Activated CD8-positive, alpha-beta T cell treated with anti-CD3 and anti-CD28 coated beads for 36 hours (primary cell): ENCODE measurements around the gene ANXA6. TPM values are rescaled to one million over a fixed set of nuclear protein-coding genes. Genes with fewer than 3 reads are reported as not detected.

Experiments
- ATAC-seq: fragments of 200-7000 bp; cut with Tn5 transposase; one replicate; pipeline ENCODE4 v1.10.0; 2021; ENCODE audit warnings: mild to moderate bottlenecking, moderate library complexity
- CTCF ChIA-PET: fragments of 350-600 bp; sonication (Branson Sonifier 250); formaldehyde crosslinking; loops from one replicate; lab custom pipeline; 2021; ENCODE audit warnings: antibody characterized with exemption; lab: Charles Lee
- POLR2A ChIA-PET: fragments of 350-600 bp; sonication (Branson Sonifier 250); formaldehyde crosslinking; loops from one replicate; lab custom pipeline; 2021; ENCODE audit warnings: antibody characterized with exemption; lab: Charles Lee
- DNase-seq: peaks from one replicate; pipeline ENCODE4 v3.0.0-alpha.2; 2020
- H3K27ac Mint-ChIP-seq: one replicate; pipeline ENCODE4 v1.8.0; 2021; ENCODE audit warnings: mild to moderate bottlenecking, mixed read lengths
- H3K27me3 Mint-ChIP-seq: one replicate; pipeline ENCODE4 v1.8.0; 2021; ENCODE audit warnings: mixed read lengths
- H3K36me3 Mint-ChIP-seq: one replicate; pipeline ENCODE4 v1.8.0; 2021; ENCODE audit warnings: low read depth, mixed read lengths
- H3K4me1 Mint-ChIP-seq: one replicate; pipeline ENCODE4 v1.8.0; 2021; ENCODE audit warnings: low read depth, mixed read lengths
- H3K4me3 Mint-ChIP-seq: one replicate; pipeline ENCODE4 v1.8.0; 2021; ENCODE audit warnings: mild to moderate bottlenecking, moderate library complexity, mixed read lengths
- H3K9me3 Mint-ChIP-seq: one replicate; pipeline ENCODE4 v1.8.0; 2021; ENCODE audit warnings: mixed read lengths
- CTCF ChIP-seq: fragments of 200-600 bp; IDR thresholded peaks from one replicate; pipeline ENCODE4 v1.8.0; 2022; ENCODE audit warnings: antibody characterized with exemption, mild to moderate bottlenecking
- intact Hi-C: fragments of 100-400 bp; cut with micrococcal nuclease; formaldehyde crosslinking; loops from one replicate; pipeline ENCODE4 v1.10.0; 2022
- total RNA-seq, 2 experiments: library from RNA; stranded (reverse); gene quantifications; one replicate each; pipeline ENCODE4 v1.2.3, GENCODE V29; 2021

ANXA6 gene
- total RNA-seq, 2 experiments from 2014 or later: 328 to 336 TPM

- no peak for DNase-seq
- H3K27ac Mint-ChIP-seq: no peak overlapping the region
These were observed 49.0 kb downstream of the ANXA6 start for GRCh38 chr5:151108566-151108965.

GRCh38 chr5:151107738-151108520 lies 49.6 kb downstream of the ANXA6 start:
- no peak for DNase-seq
- Mint-ChIP-seq H3K9me3 (no peaks in the 10 kb centered on the region), H3K36me3 (peaks cover 57% of the 10 kb centered on the region)

More at GRCh38 chr5:151108566-151108965, 49.0 kb downstream of the ANXA6 start:
- ChIA-PET POLR2A (interaction anchor here (1.1 kb wide), 1 partner anchor 13 kb away, joined by 3 read pairs; no protein-coding TSS in a partner anchor), CTCF (interaction anchor here (1.5 to 16.0 kb wide), 3 partner anchors 17 to 57 kb away, joined by 6 to 478 read pairs (median 19); no protein-coding TSS in a partner anchor)
- H3K36me3 Mint-ChIP-seq: peaks cover 57% of the 10 kb centered on the region
- no peak for TF ChIP-seq CTCF
- H3K4me3 Mint-ChIP-seq: no peak overlapping the region
- H3K4me1 Mint-ChIP-seq: peaks cover under 1% of the 10 kb centered on the region
- H3K27me3 Mint-ChIP-seq: no peaks in the 10 kb centered on the region
- intact Hi-C loops: no loop called here
- no peaks in the 10 kb centered on the region for H3K9me3 Mint-ChIP-seq
- no peak for ATAC-seq

GRCh38 chr5:151107084-151107483 lies 50.5 kb downstream of the ANXA6 start:
- H3K4me1 Mint-ChIP-seq: no peaks in the 10 kb centered on the region
- POLR2A ChIA-PET: no interaction called here
- H3K27me3 Mint-ChIP-seq: no peaks in the 10 kb centered on the region
- H3K36me3 Mint-ChIP-seq: peaks cover 57% of the 10 kb centered on the region
- no peak for TF ChIP-seq CTCF
- no peak overlapping the region for H3K4me3 Mint-ChIP-seq
- H3K27ac Mint-ChIP-seq: no peak overlapping the region
- no peaks in the 10 kb centered on the region for H3K9me3 Mint-ChIP-seq
- CTCF ChIA-PET: interaction anchor here (0.9 to 16.0 kb wide), 5 partner anchors 8 to 59 kb away, joined by 3 to 478 read pairs (median 19); no protein-coding TSS in a partner anchor
- ATAC-seq (no peak), DNase-seq (no peak)
- intact Hi-C loops: no loop called here

More at GRCh38 chr5:151107738-151108520, 49.6 kb downstream of the ANXA6 start:
- Mint-ChIP-seq H3K4me3 (no peak overlapping the region), H3K27me3 (no peaks in the 10 kb centered on the region), H3K4me1 (no peaks in the 10 kb centered on the region), H3K27ac (no peak overlapping the region)
- no peak for TF ChIP-seq CTCF
- intact Hi-C loops: no loop called here
- ATAC-seq: no peak
- CTCF ChIA-PET: interaction anchor here (0.9 to 16.0 kb wide), 6 partner anchors 8 to 58 kb away, joined by 3 to 478 read pairs (median 12); no protein-coding TSS in a partner anchor
- POLR2A ChIA-PET: interaction anchor here (1.1 kb wide), 1 partner anchor 12 kb away, joined by 3 read pairs; no protein-coding TSS in a partner anchor

GRCh38 chr5:151106509-151106908 lies 51.1 kb downstream of the ANXA6 start:
- POLR2A ChIA-PET: no interaction called here
- H3K4me1 Mint-ChIP-seq: no peaks in the 10 kb centered on the region
- no peaks in the 10 kb centered on the region for H3K9me3 Mint-ChIP-seq
- H3K4me3 Mint-ChIP-seq: no peak overlapping the region
- ATAC-seq: no peak
- no peaks in the 10 kb centered on the region for H3K27me3 Mint-ChIP-seq
- intact Hi-C loops: no loop called here
- CTCF ChIA-PET: interaction anchor here (1.8 to 16.0 kb wide), 3 partner anchors 9 to 59 kb away, joined by 4 to 478 read pairs (median 40); no protein-coding TSS in a partner anchor
- TF ChIP-seq CTCF: no peak
- peak overlapping the region; percentile 31 for H3K27ac Mint-ChIP-seq
- peaks cover 63% of the 10 kb centered on the region for H3K36me3 Mint-ChIP-seq
- DNase-seq: no peak

- ChIA-PET CTCF (interaction anchor here (1.9 to 16.0 kb wide), 3 partner anchors 9 to 52 kb away, joined by 4 to 478 read pairs (median 40); partner anchors contain the start of gene TNIP1), POLR2A (no interaction called here)
- Mint-ChIP-seq H3K4me1 (no peaks in the 10 kb centered on the region), H3K4me3 (no peak overlapping the region), H3K9me3 (no peaks in the 10 kb centered on the region), H3K27me3 (no peaks in the 10 kb centered on the region), H3K27ac (no peak overlapping the region), H3K36me3 (peaks cover 65% of the 10 kb centered on the region)
- TF ChIP-seq CTCF: no peak
- intact Hi-C loops: no loop called here
- ATAC-seq: no peak
- DNase-seq: no peak
These were observed 51.5 kb downstream of the ANXA6 start for GRCh38 chr5:151106043-151106442.
